ENCODE data around the gene PRDX5.

DNA sequence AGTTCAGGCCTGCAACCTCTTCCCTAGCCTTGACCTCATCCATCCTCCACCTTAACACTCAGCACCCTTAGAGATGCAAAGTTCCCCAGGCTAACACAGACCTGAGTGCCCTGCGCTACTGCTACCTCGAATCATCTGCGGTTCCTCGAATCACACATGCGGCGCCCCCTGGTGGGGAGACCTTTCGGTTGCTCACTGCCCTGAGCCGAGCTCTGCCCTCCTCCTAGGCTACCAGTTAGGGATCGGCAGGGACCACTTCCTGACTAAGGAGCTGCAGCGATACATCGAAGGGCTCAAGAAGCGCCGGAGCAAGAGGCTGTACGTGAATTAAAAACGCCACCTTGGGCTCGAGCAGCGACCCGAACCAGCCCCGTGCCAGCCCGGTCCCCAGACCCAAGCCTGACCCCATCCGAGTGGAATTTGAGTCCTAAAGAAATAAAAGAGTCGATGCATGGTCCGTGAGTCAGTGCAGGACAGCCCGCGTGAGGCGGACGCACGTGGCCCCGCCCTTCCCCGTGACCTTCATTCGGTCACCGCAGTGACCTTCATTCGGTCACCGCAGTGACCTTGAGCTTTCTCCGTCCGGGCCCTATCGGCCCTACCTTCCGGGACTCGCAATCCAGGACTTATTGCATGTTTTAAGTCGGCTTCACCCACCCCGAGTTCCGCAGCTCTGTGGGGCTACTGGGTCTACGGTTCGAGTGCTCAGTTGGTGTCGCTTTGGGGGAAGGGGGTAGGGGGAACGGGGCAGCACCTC, 13.4 kb upstream of the PRDX5 start:
- no peak for TF ChIP-seq RAD21 (IDR thresholded peaks at IDR 0.05; ENCODE audit: low read depth)
- TF ChIP-seq, protein P1, sequence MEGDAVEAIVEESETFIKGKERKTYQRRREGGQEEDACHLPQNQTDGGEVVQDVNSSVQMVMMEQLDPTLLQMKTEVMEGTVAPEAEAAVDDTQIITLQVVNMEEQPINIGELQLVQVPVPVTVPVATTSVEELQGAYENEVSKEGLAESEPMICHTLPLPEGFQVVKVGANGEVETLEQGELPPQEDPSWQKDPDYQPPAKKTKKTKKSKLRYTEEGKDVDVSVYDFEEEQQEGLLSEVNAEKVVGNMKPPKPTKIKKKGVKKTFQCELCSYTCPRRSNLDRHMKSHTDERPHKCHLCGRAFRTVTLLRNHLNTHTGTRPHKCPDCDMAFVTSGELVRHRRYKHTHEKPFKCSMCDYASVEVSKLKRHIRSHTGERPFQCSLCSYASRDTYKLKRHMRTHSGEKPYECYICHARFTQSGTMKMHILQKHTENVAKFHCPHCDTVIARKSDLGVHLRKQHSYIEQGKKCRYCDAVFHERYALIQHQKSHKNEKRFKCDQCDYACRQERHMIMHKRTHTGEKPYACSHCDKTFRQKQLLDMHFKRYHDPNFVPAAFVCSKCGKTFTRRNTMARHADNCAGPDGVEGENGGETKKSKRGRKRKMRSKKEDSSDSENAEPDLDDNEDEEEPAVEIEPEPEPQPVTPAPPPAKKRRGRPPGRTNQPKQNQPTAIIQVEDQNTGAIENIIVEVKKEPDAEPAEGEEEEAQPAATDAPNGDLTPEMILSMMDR (IDR thresholded peaks at IDR 0.05 in 2 of 3, conservative IDR thresholded peaks at IDR 0.05 in 1 of 3; ENCODE audit: borderline replicate concordance in 1 of 3, insufficient read depth in 1 of 3, low read depth in 2 of 3, low read length in 2 of 3), result peak in 2 of 3 experiments; percentile 89 to 95; a peak in 4 of 6 replicates

All from HCT116 (cell line).